Activated naive CD8-positive, alpha-beta T cell treated with anti-CD3 and anti-CD28 coated beads for 36 hours (primary cell): ENCODE measurements around the gene RGS2. TPM values are rescaled to one million over a fixed set of nuclear protein-coding genes. Genes with fewer than 3 reads are reported as not detected.
A peak's percentile ranks its signal among the peaks of the same experiment; 100 is the strongest.

ENCODE experiments used
- DNase-seq: peaks from one replicate; pipeline ENCODE4 v3.0.0; 2021
- H3K27ac Mint-ChIP-seq: one replicate; pipeline ENCODE4 v1.8.0; 2022; ENCODE audit warnings: mild to moderate bottlenecking, moderate library complexity, mixed read lengths
- H3K27me3 Mint-ChIP-seq: one replicate; pipeline ENCODE4 v1.8.0; 2022; ENCODE audit warnings: mild to moderate bottlenecking, mixed read lengths
- H3K36me3 Mint-ChIP-seq: one replicate; pipeline ENCODE4 v1.8.0; 2021; ENCODE audit warnings: mild to moderate bottlenecking, mixed read lengths
- H3K4me1 Mint-ChIP-seq: one replicate; pipeline ENCODE4 v1.8.0; 2021; ENCODE audit warnings: mixed read lengths
- H3K4me3 Mint-ChIP-seq: one replicate; pipeline ENCODE4 v1.8.0; 2022; ENCODE audit warnings: mild to moderate bottlenecking, moderate library complexity, mixed read lengths
- H3K9me3 Mint-ChIP-seq: one replicate; pipeline ENCODE4 v1.8.0; 2022; ENCODE audit warnings: mixed read lengths
- total RNA-seq, 2 experiments: library from RNA; stranded (reverse); gene quantifications; one replicate each; pipeline ENCODE4 v1.2.3, GENCODE V29; 2021

Gene RGS2
- total RNA-seq, 2 experiments from 2014 or later: 5.1 to 6.1 TPM

- H3K27me3 Mint-ChIP-seq: peaks cover 23% of the 10 kb centered on the region
- H3K4me1 Mint-ChIP-seq: no peaks in the 10 kb centered on the region
These were observed 22.3 kb upstream of the RGS2 start for GRCh38 chr1:192786576-192786975.

GRCh38 chr1:192787914-192788585, 20.8 kb upstream of the RGS2 start:
- Mint-ChIP-seq H3K4me3 (no peak overlapping the region), H3K9me3 (no peaks in the 10 kb centered on the region), H3K36me3 (no peaks in the 10 kb centered on the region), H3K4me1 (no peaks in the 10 kb centered on the region), H3K27ac (no peak overlapping the region), H3K27me3 (peaks cover 14% of the 10 kb centered on the region)
- no peak for DNase-seq

More at GRCh38 chr1:192786576-192786975, 22.3 kb upstream of the RGS2 start:
- H3K27ac Mint-ChIP-seq: no peak overlapping the region
- no peaks in the 10 kb centered on the region for H3K36me3 Mint-ChIP-seq
- DNase-seq: no peak
- H3K4me3 Mint-ChIP-seq: no peak overlapping the region
- H3K9me3 Mint-ChIP-seq: no peaks in the 10 kb centered on the region

- H3K36me3 Mint-ChIP-seq: no peaks in the 10 kb centered on the region
- H3K9me3 Mint-ChIP-seq: no peaks in the 10 kb centered on the region
- DNase-seq: no peak
- peaks cover 8% of the 10 kb centered on the region for H3K27me3 Mint-ChIP-seq
- H3K4me1 Mint-ChIP-seq: no peaks in the 10 kb centered on the region
- no peak overlapping the region for H3K4me3 Mint-ChIP-seq
- H3K27ac Mint-ChIP-seq: no peak overlapping the region
These were observed 19.0 kb upstream of the RGS2 start for GRCh38 chr1:192789871-192790270.

- DNase-seq: no peak
- Mint-ChIP-seq H3K36me3 (no peaks in the 10 kb centered on the region), H3K27me3 (peaks cover 8% of the 10 kb centered on the region), H3K4me1 (no peaks in the 10 kb centered on the region), H3K9me3 (no peaks in the 10 kb centered on the region), H3K4me3 (no peak overlapping the region), H3K27ac (no peak overlapping the region)
These were observed 16.2 kb upstream of the RGS2 start for GRCh38 chr1:192792628-192793027.

- H3K27me3 Mint-ChIP-seq: peaks cover 5% of the 10 kb centered on the region
These were observed 14.7 kb upstream of the RGS2 start for GRCh38 chr1:192793983-192794767.

GRCh38 chr1:192794768-192795035, 14.1 kb upstream of the RGS2 start:
- Mint-ChIP-seq H3K9me3 (no peaks in the 10 kb centered on the region), H3K36me3 (no peaks in the 10 kb centered on the region), H3K27ac (no peak overlapping the region), H3K4me3 (no peak overlapping the region), H3K27me3 (peaks cover 5% of the 10 kb centered on the region), H3K4me1 (no peaks in the 10 kb centered on the region)
- DNase-seq: no peak

More at GRCh38 chr1:192793983-192794767, 14.7 kb upstream of the RGS2 start:
- H3K27ac Mint-ChIP-seq: no peak overlapping the region
- no peak overlapping the region for H3K4me3 Mint-ChIP-seq
- no peak for DNase-seq
- H3K36me3 Mint-ChIP-seq: no peaks in the 10 kb centered on the region
- H3K9me3 Mint-ChIP-seq: no peaks in the 10 kb centered on the region
- no peaks in the 10 kb centered on the region for H3K4me1 Mint-ChIP-seq

GRCh38 chr1:192795916-192796618, 12.8 kb upstream of the RGS2 start:
- Mint-ChIP-seq H3K27ac (no peak overlapping the region), H3K27me3 (peaks cover 3% of the 10 kb centered on the region), H3K9me3 (no peaks in the 10 kb centered on the region), H3K4me1 (no peaks in the 10 kb centered on the region), H3K36me3 (no peaks in the 10 kb centered on the region), H3K4me3 (no peak overlapping the region)
- no peak for DNase-seq

- no peaks in the 10 kb centered on the region for H3K4me1 Mint-ChIP-seq
- H3K27me3 Mint-ChIP-seq: no peaks in the 10 kb centered on the region
- H3K4me3 Mint-ChIP-seq: no peak overlapping the region
- no peak for DNase-seq
- H3K9me3 Mint-ChIP-seq: no peaks in the 10 kb centered on the region
- H3K27ac Mint-ChIP-seq: no peak overlapping the region
- H3K36me3 Mint-ChIP-seq: no peaks in the 10 kb centered on the region
These were observed 11.7 kb upstream of the RGS2 start for GRCh38 chr1:192797143-192797542.

- Mint-ChIP-seq H3K27me3 (no peaks in the 10 kb centered on the region), H3K9me3 (no peaks in the 10 kb centered on the region), H3K4me3 (no peak overlapping the region), H3K36me3 (no peaks in the 10 kb centered on the region), H3K27ac (no peak overlapping the region), H3K4me1 (peaks cover 2% of the 10 kb centered on the region)
- DNase-seq: no peak
These were observed 10.9 kb upstream of the RGS2 start for GRCh38 chr1:192797891-192798290.

- Mint-ChIP-seq H3K36me3 (no peaks in the 10 kb centered on the region), H3K27me3 (no peaks in the 10 kb centered on the region)
- no peak for DNase-seq
These were observed 7.4 kb upstream of the RGS2 start for GRCh38 chr1:192801451-192801850.

GRCh38 chr1:192802406-192802805, 6.4 kb upstream of the RGS2 start:
- H3K9me3 Mint-ChIP-seq: no peaks in the 10 kb centered on the region
- peaks cover 12% of the 10 kb centered on the region for H3K4me1 Mint-ChIP-seq
- no peak overlapping the region for H3K4me3 Mint-ChIP-seq
- no peak overlapping the region for H3K27ac Mint-ChIP-seq
- H3K27me3 Mint-ChIP-seq: no peaks in the 10 kb centered on the region
- DNase-seq: no peak
- H3K36me3 Mint-ChIP-seq: no peaks in the 10 kb centered on the region

More at GRCh38 chr1:192801451-192801850, 7.4 kb upstream of the RGS2 start:
- Mint-ChIP-seq H3K9me3 (no peaks in the 10 kb centered on the region), H3K27ac (no peak overlapping the region), H3K4me3 (no peak overlapping the region), H3K4me1 (peaks cover 4% of the 10 kb centered on the region)

- DNase-seq: no peak
- Mint-ChIP-seq H3K4me1 (peaks cover 21% of the 10 kb centered on the region), H3K27ac (no peak overlapping the region), H3K4me3 (no peak overlapping the region), H3K36me3 (no peaks in the 10 kb centered on the region), H3K27me3 (no peaks in the 10 kb centered on the region), H3K9me3 (no peaks in the 10 kb centered on the region)
These were observed 5.3 kb upstream of the RGS2 start for GRCh38 chr1:192803501-192803900.

GRCh38 chr1:192805832-192806323, 3.0 kb upstream of the RGS2 start:
- H3K27me3 Mint-ChIP-seq: no peaks in the 10 kb centered on the region
- peaks cover 30% of the 10 kb centered on the region for H3K4me1 Mint-ChIP-seq
- H3K27ac Mint-ChIP-seq: no peak overlapping the region
- no peaks in the 10 kb centered on the region for H3K9me3 Mint-ChIP-seq
- H3K36me3 Mint-ChIP-seq: peaks cover 6% of the 10 kb centered on the region
- no peak for DNase-seq
- H3K4me3 Mint-ChIP-seq: no peak overlapping the region

GRCh38 chr1:192807211-192808162, 1.4 kb upstream of the RGS2 start:
- H3K4me1 Mint-ChIP-seq: peaks cover 30% of the 10 kb centered on the region

More at GRCh38 chr1:192807211-192808162, 1.4 kb upstream of the RGS2 start:
- no peaks in the 10 kb centered on the region for H3K27me3 Mint-ChIP-seq
- H3K36me3 Mint-ChIP-seq: peaks cover 7% of the 10 kb centered on the region
- peak overlapping the region; percentile 97 for H3K4me3 Mint-ChIP-seq
- H3K27ac Mint-ChIP-seq: peak overlapping the region; percentile 79
- no peaks in the 10 kb centered on the region for H3K9me3 Mint-ChIP-seq
- DNase-seq: no peak
